NCI-H2171 (cell line): ENCODE results near the gene CDC42EP3.

Experiments
- DNase-seq: peaks from one replicate; lab custom pipeline; 2025; lab: John Stamatoyannopoulos, UW

The CDC42EP3 gene

DNA sequence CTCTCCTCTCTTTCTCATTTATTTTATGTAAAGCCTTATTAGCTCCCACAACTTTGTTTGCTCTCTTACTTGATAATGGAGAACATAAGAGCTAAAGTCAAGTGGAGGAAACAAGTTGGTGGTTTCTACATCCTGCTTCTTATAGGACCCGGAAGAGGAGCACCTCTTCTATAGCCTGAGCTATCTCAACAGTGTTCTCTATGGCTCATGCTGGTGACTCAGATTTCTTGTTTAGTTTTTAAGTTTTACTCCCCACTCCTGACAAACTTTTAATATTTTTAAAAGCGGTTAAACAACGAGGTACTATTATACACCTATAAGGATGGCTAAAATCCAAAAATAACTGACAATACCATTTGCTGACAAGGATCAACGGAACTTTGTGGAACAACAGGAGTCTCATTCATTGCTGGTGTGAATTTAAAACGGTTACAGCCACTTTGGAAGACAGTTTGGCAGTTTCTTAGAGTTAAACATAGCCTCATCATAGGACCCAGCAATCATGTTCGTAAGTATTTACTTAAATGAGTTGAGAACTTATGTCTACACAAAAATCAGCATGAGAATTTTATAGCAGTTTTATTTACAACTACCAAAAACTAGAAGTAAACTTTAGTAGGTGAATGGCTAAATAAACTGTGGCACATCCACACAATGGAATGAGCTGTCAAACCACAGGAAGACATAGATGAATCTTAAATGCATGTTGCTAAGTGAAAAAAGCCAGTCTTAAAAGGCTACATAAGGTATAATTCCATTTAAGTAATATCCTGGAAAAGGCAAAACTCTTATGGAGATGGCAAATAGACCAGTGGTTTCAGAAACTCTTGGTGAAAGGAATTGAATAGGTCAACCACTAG is 12.7 kb upstream of the CDC42EP3 start:
- DNase-seq, result no peak

DNA sequence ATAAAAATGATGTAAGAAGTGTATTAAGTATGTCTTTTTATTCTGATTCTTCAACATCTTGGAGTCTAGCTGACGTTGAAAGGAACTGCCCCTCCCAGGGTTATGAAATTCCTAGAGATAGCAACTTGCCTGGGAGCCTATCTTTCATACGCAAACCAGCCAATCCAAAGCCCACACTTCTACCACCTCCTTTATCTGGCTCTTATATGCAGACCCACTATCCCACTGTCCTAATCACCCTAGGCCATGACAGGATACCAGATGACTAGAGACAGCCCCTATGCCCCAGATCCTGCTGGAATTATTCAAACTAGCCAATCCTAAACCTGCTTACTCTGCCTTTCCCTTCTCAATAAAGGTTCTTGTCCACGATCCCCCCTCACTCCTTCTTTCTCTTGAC is 11.8 kb upstream of the CDC42EP3 start:
- DNase-seq, result no peak

DNA sequence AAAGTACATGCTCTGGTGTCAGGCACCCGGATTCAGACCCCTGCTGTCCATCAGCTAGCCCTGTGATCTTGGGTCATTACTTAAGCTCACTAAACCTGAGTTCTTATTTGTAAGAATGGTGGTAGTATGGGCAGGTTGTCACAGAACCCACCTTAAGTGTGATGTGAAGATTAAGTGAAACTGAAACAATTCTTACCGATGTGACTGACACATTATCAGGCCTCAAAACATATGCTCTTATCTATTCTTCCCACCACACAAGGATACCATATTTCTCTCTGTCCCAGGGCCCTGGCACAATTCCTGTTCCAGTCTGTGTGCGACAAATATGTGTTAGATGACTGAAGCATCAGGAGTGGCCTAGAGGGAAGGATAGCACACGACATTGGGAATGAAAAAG is 11.0 kb upstream of the CDC42EP3 start:
- no peak for DNase-seq

DNA sequence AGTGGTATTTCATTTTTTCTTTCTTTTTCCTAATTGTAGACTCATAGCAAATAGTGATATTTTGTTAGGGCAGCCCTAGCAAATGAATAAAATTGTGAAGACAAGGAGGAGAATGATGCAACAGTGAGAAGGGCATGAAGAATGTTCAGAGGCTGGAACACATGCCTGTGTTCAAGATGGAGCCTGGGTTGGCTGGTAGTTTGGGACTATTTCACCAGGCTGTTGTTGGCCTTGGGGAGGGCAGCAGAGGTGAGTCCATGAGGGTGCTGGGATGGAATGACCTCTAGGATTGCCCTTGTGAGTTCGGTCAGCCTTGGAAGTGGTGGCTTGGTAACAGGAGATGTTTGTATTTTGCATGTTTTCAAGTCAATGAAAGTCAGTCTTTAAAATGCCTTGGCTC is 10.1 kb upstream of the CDC42EP3 start:
- no peak for DNase-seq

DNA sequence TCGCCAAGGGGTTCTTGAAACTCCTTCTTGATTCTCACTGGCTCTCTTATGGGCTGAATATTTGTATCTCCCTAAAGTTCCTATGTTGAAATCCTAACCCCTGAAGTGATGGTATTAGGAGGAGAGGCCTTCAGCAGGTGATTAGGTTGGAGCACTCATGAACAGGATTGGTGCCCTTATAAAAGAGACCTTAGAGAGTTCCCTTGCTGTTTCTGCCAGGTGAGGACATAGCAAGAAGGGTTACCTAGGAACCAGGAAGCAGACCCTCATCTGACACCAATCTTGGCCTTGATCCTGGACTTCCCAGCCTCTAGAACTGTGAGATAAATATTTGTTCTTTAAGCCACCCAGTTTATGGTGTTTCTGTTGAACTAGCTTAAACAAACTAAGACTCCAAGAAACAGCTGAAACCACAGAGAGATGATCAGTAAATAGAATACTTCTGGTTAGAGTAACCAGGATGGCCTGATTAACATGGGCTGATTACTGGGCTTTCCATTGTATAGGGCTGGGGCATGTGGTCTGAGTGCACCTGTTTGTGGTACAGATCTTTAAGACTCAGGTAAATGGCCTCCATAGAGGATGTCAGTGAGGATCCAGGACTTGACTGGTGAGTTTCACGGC is 7.7 kb upstream of the CDC42EP3 start:
- no peak for DNase-seq

DNA sequence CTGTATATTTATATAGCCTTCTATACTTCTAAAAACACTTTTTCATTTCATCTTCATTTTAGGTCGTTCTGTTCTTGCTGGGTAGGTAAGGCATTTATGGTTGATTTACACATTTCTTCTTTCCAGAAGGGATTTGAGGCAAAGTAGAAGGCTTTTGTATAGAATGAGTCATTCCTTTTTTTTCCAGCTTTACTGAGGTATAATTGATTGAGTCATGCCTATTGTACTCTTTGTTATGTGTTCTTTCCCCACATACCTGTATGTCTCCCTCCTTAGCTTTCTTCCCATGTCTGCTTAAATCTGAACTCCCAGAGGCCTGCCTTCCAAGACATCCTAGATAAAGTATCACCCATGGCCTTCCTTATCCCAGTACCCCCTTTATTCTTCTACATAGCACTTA is 4.8 kb upstream of the CDC42EP3 start:
- DNase-seq, result no peak

DNA sequence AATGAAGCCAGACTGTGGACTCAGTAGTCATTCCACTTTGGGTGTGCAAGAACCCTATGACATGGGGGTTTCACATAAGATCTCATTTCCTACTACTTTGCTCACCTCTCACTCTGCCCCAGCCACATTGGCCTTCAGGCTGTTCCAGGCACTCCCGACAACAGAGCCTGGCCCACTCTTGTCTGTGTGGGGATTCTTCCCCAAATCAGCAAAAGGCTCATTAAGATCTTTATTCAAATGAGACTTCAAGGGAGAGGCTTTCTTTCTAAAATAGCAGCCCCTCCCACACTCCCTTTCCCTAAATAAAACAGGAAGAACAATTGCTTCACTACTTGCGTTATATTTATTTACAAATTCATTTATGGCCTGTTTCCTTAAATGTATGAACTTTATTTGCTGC is 3.5 kb upstream of the CDC42EP3 start:
- no peak for DNase-seq

DNA sequence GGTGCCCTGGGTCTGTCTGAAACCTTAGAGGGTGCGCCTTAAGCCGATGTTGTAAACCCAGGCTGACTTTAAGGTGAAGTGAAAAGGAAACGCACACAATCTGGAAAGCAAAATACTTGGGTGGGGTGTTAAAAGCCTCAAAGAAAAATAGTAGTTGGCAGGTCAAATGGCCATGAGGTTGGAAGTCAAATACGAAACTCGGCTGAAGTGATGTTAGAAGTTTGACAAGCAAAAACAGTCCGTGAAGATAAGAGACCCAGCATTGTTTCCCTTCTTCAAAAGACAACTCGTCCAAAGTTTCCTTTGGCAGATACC is 1.4 kb upstream of the CDC42EP3 start:
- no peak for DNase-seq

DNA sequence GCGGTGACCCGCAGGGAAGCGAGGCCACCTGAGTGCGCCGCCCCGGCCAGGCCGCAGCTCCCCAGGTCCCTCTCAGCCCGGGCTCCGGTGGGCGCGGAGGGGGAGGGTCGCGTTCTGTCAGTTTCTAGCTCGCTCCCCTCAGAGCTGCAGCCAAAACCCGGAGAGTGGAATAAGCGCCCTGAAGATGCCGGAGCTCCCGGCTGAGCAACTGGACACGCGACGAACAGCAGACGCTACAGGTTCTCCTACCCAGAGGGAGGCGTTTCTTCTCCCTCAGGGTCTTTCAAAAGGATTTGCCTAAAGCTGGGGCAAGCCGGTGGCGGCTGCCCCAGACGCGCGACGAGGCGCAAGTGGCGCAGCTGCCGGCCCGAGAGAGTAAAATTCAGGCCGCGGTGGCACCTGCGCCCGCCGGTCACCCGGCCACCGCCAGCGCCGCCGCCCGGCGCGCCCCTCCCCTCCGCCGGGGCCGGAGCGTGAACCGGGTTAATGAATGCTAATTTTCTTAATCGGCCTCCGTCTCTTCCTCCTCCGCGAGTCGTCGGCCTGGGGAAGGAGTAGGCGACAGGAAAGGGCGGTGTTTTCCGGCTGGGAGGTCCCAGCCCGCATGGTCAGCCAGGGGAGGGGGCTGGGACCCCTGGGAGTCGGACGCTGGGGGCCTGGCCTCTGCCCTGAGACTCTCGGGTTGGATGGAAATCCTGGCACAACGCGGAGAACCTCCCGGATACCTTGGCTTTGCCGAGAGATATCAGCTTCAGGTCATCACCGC is 845 bp upstream of the CDC42EP3 start:
- peak; percentile 55 for DNase-seq

DNA sequence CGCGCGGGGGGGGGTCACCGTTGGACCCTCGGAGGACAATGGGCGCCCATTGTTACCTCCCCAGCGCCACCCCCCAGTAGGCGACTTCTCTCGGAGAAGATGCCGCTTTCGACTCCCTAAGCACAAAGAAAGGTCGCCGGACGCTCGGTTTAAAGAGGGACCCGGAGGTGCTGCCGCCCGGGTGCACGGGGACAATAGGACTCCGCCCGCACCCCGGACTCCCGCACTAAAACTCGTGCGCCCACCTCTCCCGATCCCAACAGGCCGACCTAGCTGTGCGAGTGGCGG is 318 bp upstream of the CDC42EP3 start:
- DNase-seq, result no peak

DNA sequence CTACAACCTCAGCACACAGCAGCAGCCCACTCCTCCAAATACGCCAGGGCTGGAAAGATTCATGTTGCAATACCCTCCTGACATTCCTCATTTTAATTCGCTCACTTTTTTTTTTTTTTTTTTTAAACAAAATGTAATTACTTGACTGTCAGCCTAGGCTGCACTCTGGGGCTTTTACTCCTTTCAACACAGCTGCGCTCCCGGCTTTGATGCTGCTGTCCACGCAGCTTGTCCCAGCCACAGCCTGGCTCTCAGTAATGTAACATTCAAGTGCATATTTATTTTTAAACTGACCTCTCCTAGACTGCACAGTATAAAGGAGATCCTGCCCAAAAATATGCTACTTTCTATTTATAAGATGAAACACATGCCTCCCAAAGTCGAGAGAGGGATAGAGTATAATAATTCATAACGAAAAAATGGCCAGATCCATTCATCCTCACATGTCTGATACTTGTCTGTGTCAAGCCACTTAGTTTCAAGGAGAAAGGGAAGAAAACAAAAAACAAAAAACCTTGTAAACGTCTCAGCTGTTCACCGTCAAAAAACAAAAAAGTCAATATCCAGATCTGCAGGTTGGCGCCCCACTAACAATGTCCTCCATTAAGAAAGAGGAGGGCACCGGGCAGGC is 949 bp downstream of the CDC42EP3 start:
- DNase-seq, result no peak

DNA sequence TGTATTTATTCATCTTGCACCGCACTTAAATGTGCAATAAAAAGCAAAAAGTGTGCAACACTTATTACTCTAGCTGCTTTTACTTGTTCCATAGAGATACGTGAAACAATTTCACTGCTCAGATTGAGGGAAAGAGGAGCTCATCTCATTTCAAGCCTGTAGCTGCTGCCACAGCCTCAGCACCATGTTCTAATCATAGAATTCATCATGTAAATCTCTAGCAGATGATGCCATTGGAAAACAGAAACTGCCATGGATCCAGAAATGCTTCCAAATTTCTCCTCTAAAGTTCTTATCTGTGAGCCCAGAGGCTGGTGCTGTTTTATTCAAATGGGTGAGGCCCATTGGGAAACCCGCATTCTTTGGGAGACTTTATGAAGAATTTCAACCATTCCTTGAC is 2.0 kb downstream of the CDC42EP3 start:
- no peak for DNase-seq

DNA sequence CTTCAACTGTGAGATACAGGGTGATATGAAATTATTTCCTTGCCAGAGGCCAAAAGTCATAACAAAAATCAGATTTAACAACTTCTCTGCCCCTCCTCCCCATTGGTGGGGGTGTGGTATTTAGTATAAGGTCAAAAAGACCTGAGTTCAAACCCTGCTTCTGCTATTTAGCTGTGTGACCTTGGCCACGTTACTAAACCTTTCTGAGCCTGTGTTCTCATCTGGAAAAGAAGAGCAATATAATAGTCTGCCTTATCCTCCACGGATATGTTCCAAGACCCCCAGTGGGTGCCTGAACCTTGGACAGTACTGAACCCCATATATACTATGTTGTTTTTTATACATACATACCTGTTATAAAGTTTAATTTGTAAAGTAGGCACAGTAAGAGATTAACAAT is 3.7 kb downstream of the CDC42EP3 start:
- DNase-seq, result no peak

DNA sequence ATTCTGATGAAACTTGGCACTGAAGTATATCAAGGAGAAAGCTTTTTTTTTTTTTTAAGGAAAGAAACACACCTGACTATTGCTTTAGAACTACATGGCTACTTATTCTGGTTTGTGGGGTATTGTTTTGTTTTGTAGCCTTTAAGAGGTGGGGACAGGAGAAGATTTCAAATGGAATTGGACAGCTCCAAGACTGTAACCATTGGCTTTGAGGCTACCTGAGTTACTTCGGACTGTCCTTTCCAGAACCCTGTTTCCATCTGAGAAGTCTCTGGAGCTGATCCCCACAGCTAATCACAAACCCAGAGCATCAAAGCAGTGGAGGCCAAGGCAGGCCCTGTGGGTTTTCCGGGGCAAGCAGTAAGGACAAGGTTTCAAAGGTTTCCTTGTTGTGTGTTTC is 4.7 kb downstream of the CDC42EP3 start:
- DNase-seq, result no peak

DNA sequence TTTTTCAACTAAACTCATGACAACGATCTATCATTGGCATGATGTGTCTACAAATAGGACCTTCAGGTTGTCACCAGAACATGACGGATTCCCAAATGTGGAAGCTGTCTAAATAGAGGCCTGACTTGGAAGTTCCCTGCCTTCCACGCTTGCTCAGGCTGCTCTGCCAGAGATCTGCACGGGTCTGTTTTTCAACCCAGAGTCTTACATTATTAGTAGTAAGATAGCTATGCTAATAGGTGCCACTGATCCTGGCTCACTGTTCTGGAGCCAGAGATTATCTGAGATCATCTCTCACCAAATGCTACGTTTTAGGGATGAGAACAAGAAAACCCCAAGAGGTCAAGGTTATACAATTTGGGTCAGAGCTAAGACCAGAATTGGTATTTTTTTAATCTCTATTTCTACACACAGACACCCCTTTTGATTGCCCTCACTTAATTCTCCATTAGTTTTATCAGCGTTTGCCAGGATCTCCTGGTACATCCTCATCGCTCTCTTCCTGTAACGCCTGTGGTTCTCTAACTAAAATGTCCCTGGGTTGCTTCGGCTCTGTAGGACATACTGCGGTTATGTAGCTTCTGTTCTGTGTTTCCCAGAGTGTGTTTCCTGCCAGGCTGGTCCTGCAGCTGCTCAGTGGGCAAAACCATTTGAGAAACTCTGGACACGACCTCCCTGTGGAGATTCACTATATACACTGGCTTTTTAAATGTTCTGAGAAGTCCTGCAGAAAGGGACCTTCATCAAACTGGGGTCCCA is 5.7 kb downstream of the CDC42EP3 start:
- no peak for DNase-seq

DNA sequence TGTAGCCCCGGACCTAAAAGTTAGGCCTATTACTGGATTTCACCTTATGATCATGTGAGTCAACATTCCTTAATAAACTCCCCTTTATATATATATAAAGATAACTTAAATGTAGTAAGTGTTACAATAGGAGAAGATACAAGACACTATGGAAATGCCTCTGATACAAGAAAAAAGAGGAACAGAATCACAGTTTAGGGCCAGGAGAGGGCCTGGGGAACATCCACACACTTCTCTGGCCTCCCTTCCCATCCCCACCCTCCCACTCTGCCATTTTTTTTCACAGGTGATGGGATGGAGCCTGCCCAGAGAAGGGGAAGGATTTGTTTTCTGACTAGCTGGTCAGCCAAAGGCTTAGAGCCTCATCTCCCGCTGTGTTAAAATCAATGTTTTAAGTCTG is 6.4 kb downstream of the CDC42EP3 start:
- no peak for DNase-seq

DNA sequence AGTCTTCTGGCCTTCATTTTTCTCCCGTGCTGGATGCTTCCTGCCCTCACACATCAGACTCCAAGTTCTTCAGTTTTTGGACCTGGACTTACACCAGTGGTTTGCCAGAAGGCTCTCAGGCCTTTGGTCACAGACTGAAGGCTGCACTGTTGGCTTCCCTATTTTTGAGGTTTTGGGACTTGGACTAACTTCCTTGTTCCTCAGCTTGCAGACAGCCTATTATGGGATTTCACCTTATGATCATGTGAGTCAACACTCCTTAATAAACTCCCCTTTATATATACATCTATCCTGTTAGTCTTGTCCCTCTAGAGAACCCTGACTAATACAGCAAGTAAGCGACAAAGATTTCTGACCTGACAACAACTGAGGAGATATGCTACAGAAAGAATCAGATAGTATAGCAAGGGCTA is 7.2 kb downstream of the CDC42EP3 start:
- DNase-seq, result no peak

DNA sequence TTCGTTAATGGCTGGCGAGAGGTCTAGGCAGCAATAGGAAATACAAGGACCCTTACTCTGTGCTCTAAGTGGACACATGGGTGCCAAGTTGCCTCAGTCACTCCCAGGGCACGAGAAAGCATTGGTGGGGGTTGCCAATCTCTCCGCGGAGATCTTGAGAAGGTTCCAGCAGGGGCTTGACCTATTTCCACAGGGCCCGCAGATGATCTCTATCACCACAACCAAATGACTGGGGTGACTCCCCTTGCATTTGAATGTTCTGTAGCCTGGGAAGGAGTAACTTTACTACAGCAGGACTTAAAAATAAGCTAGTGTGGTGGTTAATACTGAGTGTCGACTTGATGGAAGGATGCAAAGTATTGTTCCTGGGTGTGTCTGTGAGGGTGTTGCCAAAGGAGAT is 8.1 kb downstream of the CDC42EP3 start:
- DNase-seq, result no peak

DNA sequence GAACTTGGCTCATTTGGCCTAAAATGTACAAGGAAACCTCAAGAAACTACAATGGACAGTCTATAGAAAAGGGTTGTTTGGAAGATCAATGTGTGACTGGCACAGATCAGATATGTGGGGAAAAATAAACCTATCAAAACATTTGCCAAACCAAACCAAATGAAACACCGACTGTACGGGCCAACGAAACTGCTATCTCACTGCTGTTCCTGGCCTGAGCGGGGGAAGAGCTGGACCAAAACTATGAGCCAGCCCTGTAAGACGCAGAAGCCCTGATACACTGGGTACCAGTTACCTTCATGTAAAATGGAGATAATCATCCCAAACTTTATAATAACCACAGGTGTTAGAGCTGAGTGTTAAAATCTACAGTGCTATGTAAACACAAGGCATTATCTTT is 11.7 kb downstream of the CDC42EP3 start:
- no peak for DNase-seq

DNA sequence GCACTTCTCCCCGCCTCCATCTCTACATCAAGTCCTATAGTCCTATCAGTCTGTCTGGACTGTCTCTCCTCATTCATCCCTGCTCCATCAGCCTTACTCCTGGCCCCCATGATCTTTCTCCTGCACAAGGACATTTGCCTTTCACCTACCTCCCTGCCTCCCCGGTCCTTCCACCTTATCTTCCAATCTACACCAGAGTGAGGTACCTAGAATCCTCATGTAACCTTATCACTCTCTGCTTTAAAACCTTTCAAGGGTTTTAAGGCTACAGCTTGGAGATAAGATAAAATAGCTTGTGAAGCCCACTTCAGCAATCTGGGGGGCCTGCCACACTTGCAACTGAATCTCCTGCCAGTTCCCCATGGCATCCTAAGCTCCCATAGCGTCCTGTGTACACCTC is 12.8 kb downstream of the CDC42EP3 start:
- no peak for DNase-seq

DNA sequence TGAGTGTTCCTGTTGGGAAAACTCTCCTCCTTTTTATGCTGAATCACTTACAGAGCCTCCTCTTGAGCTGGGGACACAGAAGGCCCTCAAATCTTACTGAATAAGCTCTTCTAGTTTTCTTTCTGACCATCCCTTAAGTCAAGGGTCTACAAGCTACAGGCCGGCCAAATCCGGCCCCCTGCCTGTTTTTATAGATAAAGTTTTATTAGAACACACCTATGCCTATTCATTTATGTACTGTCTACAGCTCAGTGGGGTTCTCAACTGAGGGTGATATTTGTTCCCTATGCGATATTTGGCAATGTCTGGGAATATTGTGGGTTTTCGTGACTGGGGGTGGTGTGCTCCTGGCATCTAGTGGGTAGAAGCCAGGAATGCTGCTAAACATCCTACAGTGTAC is 14.0 kb downstream of the CDC42EP3 start:
- DNase-seq, result no peak
